Left kidney (tissue), 2 donors: ENCODE measurements around the gene TNN. TPM values are rescaled to one million over a fixed set of nuclear protein-coding genes. Genes with fewer than 3 reads are reported as not detected.
"Not testable (repeated sequence)": the region's sequence is repeated elsewhere in the genome, so short reads cannot be mapped to it uniquely, and the experiment has no call there.

Experiments used
- DNase-seq: peaks from one replicate; pipeline ENCODE4 v3.0.0-alpha.2; 2013
- polyA plus RNA-seq: library from polyadenylated mRNA; unstranded; fragments of 120-200 nt; gene quantifications from one replicate; pipeline ENCODE4 v1.2.1, GENCODE V29; 2013; ENCODE audit not compliant: insufficient read length

The TNN gene
- polyA plus RNA-seq, 1 donor = 2.4 TPM

DNA sequence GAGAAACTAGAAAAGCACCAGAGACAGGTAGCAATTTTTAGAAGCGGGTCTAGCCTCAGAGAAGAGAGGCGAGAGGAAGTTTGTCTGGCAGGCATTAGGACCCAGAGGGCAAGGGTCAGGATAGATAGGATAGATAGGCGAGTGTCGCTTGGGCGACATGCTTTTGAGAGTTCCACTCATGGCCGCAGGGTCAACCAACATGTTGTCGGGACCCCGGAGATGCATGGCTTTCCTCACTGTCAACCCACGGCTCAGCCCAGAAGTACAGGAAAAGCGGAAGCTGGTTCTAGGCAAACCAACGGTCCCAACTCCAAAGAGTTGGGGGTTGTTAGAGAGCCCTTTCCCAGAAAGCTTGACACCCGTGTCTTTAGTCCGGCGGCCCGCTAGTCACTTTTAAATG, 38.9 kb downstream of the TNN start:
- DNase-seq = not testable (repeated sequence)

DNA sequence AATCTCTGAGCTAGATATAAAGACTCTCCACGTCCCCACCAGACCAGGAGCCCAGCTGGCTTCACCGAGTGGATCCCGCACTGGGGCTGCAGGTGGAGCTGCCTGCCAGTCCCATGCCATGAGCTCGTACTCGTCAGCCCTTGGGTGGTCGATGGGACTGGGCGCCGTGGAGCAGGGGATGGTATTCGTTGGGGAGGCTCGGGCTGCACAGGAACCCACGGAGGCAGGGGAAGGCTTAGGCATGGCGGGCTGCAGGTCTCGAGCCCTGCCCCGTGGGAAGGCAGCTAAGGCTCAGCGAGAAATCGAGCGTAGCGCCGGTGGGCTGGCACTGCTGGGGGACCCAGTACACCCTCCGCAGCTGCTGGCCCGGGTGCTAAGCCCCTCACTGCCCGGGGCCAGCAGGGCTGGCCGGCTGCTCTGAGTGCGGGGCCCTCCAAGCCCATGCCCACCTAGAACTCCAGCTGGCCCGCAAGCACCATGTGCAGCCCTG, 40.7 kb downstream of the TNN start:
- not testable (repeated sequence) for DNase-seq

DNA sequence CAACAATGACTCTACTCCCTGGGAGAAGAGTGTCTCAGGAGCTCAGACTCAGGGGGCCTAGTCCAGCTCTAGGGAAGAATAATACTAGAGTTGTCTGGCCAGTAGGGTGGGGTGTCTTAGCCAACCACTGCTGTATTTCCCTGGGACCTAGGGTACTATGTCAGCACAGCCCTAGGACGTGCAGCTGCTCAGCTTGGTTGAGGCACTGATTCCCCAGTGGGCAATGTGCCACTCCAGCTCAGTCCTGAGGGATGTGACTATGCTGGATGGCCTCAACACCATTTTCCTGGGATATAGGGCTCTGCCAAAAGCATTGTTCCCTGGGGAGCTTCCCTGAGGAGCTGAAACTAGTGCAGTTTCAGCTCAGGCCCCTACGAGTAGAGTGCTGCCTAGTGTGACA, 47.4 kb downstream of the TNN start:
- DNase-seq = no peak

DNA sequence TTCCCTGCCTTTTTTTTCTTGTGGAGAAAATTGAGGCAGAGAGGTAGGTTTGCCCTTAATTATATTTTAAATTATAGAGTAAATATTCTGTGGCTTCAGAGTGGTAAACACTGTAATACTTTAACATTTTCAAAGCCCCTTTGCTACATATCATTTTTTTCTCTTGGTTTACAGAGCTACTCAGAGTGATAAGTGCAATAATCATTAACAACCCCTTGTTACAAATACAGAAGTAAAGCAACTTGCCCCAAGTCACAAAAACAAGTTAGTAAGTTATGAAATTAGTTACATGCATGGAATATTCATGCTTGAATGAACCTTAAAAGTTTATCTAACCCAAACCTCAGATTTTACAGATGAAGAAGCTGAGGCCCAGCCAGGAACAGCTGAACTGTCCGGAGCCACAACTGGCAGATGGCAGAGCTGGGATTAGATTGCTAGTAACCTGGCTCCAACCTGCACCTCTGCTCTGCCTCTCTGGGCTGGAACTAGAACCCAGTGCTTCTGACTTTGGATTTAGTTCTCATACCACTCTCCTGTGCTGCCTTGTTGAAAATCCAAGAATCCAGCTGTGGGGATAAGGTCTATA, 48.7 kb downstream of the TNN start:
- DNase-seq = no peak

DNA sequence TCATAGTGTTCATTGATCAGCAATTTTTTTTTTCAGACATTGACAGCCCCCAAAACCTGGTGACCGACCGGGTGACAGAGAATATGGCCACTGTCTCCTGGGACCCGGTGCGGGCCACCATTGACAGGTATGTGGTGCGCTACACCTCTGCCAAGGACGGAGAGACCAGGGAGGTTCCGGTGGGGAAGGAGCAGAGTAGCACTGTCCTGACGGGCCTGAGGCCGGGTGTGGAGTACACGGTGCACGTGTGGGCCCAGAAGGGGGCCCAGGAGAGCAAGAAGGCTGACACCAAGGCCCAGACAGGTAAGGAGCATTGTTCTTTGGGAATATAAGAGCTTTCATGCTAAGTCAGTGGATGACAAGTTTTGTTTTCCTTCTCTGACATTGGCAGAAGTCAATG, 49.3 kb downstream of the TNN start:
- no peak for DNase-seq

DNA sequence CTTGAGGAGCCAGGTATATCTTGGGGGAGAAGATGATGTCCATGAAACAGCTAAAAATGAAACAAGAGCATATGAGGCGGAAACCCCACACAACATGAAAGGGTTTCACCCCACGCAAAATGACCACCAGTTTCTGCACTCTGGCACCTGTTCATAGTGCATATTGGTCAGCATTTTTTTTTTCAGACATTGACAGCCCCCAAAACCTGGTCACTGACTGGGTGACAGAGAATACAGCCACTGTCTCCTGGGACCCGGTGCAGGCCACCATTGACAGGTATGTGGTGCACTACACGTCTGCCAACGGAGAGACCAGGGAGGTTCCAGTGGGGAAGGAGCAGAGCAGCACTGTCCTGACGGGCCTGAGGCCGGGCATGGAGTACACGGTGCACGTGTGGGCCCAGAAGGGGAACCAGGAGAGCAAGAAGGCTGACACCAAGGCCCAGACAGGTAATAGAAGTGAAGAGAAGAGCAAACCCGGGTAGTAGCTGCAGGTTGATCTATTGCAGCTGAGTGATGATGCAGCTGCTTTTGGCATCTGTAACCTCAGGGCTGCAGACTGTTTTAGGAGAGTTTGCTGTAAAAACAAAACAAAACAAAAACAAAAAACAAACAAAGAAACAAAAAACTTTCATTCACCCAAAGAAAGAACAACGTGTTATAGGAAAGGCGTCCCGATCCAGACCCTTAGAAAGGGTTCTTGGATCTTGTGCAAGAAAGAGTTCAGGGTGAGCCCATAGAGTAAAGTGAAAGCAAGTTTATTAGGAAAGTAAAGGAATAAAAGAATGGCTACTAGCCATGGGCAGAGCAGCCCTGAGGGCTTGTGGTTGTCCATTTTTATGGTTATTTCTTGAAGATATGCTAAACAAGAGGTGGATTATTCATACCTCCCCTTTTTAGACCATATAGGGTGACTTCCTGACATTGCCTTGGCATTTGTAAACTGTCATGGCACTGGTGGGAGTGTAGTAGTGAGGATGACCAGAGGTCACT, 51.0 kb downstream of the TNN start:
- DNase-seq = no peak

DNA sequence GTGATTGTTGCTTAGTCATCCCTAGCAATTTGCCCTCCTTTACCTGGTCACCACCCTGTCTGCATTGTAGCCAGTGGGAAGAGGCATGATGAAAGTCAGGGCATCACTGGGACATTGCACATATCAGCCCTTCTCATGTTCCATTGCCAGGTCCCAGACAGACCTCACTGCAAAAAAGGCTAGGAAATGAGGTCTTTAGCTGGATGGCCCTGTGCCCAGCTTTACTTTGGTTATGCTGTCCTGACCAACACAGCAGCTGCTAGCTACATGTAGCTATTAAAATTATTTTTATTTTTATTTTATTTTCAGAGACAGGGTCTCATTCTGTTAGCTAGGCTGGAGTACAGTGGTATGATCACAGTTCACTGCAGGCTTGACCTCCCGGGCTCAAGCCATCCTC, 52.9 kb downstream of the TNN start:
- DNase-seq = no peak

DNA sequence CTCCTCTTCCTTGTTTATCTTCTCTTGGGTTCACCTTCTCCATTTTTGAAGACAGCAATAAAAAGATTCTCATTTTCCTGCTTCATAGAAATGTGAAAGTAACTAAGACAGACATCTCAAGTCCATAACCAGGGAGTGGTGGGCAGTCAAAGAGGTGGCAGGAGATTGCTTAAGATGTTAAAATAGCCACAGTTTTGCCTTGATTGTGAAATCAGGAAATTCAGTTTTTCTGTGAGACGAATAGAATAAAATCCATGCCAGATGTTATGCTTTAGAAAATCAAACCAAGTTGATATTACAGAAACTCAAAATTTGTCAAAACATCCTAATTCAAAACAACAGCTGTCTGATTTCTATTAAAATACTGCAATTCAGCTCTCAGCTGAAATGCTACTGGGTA, 57.2 kb downstream of the TNN start:
- no peak for DNase-seq

DNA sequence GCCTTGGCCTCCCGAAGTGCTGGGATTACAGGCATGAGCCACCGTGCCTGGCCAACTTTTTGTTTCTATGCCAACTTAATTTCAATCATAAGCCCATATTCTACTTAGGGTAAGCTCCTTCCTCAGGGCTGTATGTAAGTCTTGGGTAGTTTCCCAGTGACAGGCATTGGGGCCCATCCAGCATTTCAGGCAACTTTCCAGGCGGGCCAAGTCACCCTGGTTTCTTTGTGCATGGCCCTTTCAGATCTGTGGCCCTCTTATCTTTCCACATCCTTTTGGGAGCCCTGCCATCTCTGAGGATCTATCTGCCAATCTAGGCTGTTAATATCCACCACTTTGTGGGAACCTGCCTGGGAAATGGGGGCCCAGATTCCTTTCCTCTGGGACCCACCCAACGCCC, 58.7 kb downstream of the TNN start:
- DNase-seq = no peak

DNA sequence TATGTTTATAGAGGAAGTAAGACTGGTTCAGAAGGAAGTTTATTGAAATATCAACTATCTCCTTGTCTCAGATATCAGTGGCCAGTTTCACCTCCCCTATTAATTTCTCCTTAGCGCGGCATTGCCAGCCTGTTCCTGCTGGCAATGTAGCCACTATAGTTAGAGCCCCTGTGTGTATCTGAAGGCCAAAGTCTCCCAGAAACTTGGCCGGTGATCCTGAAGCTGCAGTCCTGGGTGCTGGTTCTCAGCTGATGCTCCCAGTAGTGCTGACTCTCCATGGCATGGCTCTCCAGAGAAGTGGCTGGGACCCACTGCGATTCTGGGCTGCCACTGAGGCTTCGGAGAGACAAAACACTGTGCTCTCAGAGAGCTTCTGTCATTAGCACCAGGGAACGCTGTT, 59.9 kb downstream of the TNN start:
- no peak for DNase-seq

DNA sequence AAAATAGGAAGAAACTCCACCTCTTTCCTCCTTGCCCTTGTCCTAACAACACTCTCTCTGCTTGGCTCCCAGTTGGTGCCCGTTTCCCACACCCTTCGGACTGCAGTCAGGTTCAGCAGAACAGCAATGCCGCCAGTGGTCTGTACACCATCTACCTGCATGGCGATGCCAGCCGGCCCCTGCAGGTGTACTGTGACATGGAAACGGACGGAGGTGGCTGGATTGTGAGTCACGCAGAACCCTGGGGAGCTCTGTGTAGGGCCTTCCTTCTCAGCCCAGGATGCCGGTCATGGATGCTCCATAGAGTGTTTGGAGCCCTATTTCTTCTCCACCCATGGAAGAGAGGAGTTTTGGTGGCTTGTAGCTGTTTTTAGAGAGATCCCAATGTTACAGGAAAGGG, 60.9 kb downstream of the TNN start:
- no peak for DNase-seq

DNA sequence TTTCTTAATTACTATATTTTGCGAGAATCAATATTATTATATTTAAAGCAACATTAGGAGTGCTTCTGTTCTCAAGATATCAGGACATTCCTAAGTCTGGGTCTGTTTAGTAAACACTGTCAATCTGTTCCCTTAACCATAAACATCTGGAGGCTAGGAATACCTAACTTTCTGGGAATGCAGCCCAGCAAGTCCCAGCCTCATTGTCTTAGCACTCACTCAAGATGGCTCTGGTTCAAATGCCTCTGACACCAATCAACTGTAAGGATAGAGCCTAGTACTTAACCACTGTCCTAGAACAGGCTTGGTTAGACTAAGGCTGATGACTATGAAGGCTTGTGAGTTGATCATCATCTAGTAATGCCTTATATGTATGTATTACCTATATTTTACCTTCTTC, 61.5 kb downstream of the TNN start:
- no peak for DNase-seq

DNA sequence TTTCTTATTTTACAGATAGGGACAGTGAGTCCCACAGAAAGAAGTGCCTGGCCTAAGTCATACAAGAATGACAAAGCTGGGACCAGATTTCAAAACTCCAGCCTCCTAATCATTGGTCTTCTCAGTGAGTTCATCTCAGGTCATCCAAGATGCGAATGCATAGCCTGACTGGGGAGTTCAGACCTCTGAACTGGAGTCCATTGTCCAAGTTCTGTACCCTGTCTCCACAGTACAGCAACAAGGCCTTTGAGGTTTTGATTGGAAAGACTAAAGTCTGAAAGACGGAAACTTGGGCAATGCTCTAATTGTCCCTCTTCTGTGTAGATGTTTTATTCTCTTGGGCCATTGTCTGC, 62.0 kb downstream of the TNN start:
- DNase-seq = no peak

DNA sequence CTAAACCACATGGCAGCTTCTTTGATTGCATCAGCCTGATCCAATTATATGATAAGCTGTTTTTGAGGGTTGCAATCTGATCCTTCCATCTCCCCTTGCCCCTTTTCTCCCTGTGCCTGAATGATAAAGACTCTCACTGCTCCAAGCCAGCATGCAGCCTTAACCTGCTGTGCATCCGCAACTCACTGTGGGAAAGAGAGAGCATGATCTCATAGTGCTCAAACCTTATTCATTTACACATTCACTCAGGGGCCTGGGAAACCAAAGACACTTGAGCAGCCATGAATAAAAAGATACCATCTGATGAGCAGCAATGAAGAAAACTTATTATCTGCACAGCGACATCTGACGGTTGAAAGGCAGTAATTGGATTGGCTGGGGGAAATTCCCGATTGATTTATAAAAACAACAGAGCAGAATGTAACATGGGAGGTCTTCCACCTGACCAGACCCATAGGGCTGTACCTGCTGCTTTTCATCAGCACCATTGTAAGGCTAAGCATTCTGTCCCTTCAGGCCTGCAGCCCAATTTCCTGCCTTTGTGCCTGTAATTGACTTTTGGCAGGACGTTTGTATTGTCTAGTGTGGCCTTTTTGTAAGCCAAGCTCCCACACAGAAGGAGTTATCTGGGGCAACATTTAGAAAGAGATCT, 62.5 kb downstream of the TNN start:
- DNase-seq = no peak

DNA sequence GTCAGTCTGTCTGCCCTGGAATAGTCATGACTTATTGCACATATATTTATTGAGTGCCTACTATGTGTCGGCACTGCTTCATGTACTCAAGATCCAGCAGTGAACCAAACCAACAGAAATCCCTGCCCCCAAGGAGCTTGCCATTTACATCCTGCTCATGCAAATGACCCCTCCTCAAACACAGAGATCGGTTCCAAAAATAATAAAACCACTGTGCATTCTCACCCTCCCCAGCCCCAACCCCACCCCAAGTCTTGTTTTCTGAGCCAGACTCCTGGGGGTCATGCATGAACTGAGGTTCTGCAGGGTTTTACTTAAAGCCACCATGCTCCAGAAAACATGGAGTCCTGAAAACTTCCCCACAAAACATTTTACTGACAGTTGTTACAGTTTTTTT, 63.0 kb downstream of the TNN start:
- no peak for DNase-seq

DNA sequence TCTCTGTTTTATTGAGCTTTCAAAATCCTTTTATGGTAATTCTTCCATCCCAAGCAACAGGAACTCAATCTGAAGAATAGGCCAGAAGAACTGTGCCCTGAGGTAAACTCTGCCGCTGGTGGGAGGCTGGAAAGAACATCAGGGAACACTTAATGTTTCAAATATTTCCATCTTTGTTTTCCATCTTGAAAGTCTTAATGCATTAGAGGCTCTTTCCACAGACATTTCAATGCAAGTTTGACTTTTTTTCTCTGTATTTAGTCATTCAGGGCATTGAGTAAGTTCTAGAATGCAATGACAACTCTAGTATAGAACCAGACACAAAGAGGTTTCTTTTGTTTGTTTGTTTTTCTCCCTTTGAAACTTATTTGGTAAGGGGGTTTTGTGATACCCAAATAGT, 63.5 kb downstream of the TNN start:
- DNase-seq = no peak

DNA sequence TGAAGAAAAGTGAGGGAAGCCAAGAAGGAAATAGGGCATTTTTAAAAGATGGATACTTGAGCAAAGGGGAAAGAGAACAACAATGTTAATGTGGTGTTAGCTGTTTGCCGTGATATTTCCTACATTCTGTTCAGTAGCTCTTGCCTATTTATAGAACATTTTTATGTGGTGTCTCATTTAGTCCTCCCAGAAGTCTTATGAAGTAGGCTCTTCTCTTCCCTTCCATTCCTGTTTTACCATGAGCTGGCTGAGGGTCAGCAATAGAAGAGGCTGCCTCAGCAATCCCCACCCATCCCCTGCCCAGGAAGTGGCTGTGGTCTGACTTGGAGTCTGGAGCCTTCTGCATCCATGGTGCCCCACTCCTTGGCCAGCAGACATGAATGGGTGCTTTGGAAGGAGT, 64.8 kb downstream of the TNN start:
- DNase-seq = no peak

DNA sequence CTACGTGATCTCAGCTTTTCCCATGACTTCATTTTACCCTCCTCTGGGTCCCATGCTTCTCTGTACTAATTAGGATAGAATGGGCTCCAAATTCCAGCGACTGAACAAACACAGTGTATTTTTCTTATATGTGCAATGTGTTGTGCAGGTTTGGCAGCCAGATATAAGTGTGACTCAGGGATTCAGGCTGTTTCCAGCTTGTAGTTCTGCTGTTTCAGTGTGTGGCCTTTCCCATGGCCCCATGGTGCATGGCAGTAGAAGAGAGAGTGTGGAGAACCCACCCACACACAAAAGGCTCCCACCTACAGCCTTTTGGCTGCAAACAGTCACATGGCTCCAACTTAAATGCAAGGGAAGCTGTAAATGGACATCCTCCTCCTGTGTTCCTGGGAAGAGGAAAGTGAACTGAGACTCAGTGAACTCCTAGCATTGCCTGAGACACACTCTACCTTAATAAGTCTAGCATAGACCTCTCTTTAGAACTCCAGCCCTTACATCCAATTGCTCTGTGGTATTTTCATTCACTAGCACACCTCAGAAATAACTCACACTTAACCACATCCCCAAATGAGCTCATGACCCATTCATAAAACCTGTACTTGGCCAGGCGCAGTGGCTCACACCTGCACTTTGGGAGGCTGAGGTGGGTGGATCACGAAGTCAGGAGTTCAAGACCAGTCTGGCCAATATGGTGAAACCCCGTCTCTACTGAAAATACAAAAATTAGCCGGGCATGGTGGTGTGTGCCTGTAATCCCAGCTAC, 66.2 kb downstream of the TNN start:
- DNase-seq = no peak

DNA sequence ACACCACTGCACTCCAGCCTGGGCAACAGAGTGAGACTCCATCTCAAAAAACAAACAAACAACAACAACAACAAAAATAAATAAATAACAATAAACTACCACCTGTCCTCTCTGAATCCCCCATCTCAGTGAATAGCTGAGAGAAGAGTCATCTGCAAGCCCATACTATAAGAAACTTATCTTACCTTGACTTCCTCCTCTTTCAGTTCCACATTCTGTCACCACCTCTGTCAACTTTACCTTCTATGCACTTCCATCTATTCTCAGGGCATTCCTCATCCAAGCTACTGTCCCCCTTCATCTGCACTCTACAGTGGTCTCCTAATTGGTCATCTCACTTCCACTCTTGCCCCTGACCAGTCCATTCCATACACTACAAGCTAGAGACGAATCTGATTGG, 66.9 kb downstream of the TNN start:
- DNase-seq = no peak

DNA sequence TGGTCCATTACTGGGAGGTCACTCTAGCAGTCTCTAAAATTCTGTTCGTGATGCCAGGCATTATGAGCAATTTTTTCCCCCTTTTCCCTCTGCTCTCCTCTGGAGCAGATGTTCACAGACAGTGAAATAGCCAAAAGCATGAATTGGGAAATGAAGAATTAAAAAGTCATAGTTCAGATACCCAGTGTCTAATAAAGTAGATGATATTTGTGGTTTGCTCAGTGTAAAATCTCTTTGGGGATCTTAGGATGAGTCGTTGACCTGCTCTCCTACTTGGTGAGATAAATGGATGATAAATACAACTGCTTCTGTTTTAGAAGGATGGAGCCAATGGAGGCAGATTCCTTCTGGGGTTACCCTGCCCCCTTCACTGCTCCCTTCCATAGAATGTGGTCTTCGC, 68.6 kb downstream of the TNN start:
- no peak for DNase-seq

DNA sequence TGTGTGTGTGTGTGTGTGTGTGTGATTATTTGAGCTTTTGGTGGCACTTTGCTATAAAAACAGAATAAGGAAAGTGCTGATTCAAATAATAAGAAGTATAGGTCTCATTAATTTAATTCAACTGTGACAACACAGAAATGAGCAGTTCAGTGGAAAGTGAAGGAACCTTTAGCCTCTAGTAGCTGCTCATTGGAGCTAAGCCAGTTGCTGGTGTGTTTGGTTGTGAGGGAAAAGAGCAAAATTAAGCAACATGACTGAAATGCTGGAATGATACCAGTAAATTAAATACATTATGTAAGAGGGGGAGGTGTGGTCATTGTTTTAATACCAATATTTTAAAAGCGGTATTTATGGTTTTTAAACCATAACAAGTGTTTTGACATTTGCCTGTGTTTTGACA, 69.7 kb downstream of the TNN start:
- DNase-seq = no peak

DNA sequence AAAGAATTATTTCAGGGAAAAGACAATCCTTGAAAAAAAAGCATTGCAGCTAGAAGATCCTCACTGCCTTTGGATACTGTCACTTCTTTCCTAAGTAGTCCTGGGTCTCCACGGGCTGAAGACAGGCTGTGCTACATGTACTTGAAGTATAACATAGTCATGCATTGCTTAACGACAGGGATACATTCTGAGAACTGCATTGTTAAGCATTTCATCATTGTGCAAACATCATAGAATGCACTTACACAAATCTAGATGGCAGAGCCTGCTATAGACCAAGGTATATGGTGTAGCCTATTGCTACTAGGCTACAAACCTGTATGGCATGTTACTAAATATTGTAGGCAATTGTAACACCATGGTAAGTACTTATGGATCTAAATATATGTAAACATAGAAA, 70.9 kb downstream of the TNN start:
- DNase-seq = no peak
